GM19468 (cell line): ENCODE results near the gene MARCHF10.

Experiments
- ATAC-seq: cut with Tn5 transposase; IDR thresholded peaks from one replicate; pipeline ENCODE4 v1.9.1; 2021; ENCODE audit warnings: mild to moderate bottlenecking, moderate library complexity, moderate number of reproducible peaks; ENCODE audit not compliant: unreplicated experiment; ENCODE audit errors: extremely low read depth

MARCHF10 gene

GRCh38 chr17:62724398-62725146 is 83.5 kb downstream of the MARCHF10 start:
- peak; percentile 91 for ATAC-seq

GRCh38 chr17:62723842-62724241 is 84.3 kb downstream of the MARCHF10 start:
- no peak for ATAC-seq

DNA sequence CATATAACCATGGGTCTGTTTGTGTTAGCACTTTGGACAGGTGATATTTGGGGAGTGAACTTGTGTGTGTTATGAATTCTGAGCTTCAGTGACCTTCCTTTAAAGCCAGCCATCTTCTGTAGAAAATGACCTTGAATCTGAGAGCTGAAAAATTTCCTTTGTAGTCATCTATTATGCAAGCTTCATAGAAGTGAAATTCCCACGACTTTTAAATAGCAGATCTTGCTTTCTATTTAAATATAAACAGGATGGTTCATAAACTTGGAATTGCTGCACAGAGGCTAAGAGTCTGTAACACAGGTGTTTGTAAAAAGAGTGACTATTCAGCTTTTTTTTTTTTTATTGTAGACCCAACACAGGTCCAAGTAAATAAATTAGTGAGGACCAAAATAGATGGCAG is 85.5 kb downstream of the MARCHF10 start:
- no peak for ATAC-seq

GRCh38 chr17:62720126-62720850 is 87.8 kb downstream of the MARCHF10 start:
- no peak for ATAC-seq

- ATAC-seq = no peak
Observed at GRCh38 chr17:62719586-62719985, 88.5 kb downstream of the MARCHF10 start.

DNA sequence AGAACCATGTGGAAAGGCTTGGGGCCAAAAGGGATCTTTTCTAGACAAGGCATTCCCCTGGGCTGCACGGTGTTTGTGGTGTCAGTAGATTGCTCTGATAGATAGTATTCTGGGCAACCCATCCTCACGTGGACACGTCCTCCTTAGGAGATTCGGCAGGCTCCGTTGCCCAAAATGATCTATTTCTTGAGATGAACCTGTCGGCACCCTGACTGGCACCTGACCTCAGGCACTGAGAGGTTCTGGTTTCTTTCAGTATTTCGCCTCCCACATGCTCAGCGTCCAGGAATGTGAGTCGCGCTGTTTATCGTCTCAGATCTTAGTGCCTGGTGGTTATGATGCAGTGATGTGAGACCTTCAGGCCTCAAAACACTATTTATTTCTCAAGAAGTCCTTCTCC is 89.7 kb downstream of the MARCHF10 start:
- ATAC-seq = no peak

- ATAC-seq = no peak
Observed at GRCh38 chr17:62717889-62718288, 90.2 kb downstream of the MARCHF10 start.

- no peak for ATAC-seq
Observed at GRCh38 chr17:62717589-62717855, 90.6 kb downstream of the MARCHF10 start.

- no peak for ATAC-seq
Observed at GRCh38 chr17:62716834-62717588, 91.1 kb downstream of the MARCHF10 start.

DNA sequence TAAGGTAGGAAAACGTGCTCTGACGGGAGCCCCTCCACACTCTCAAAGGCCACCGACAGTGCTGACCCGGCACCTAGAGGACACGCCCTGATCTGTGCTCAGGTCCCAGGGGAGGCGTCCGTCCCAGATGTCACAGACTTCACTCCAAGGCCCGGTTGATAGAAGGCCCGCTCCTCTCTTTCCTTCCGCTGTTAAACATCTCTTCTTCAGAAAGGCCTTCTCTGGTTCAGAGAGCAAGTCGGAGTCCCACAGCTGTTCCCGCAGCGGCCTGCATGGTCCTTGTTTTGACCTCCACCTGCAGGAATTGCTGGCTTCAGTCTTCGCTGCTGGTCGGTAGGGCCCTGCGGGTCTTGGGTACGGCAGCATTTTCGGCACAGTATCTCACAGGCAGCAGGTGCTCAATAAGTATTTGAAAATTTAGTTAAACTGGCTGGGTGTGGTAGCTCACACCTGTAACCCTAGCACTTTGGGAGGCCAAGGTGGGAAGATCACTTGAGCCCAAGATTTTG is 92.2 kb downstream of the MARCHF10 start:
- no peak for ATAC-seq

- ATAC-seq = no peak
Observed at GRCh38 chr17:62714016-62714777, 93.9 kb downstream of the MARCHF10 start.

DNA sequence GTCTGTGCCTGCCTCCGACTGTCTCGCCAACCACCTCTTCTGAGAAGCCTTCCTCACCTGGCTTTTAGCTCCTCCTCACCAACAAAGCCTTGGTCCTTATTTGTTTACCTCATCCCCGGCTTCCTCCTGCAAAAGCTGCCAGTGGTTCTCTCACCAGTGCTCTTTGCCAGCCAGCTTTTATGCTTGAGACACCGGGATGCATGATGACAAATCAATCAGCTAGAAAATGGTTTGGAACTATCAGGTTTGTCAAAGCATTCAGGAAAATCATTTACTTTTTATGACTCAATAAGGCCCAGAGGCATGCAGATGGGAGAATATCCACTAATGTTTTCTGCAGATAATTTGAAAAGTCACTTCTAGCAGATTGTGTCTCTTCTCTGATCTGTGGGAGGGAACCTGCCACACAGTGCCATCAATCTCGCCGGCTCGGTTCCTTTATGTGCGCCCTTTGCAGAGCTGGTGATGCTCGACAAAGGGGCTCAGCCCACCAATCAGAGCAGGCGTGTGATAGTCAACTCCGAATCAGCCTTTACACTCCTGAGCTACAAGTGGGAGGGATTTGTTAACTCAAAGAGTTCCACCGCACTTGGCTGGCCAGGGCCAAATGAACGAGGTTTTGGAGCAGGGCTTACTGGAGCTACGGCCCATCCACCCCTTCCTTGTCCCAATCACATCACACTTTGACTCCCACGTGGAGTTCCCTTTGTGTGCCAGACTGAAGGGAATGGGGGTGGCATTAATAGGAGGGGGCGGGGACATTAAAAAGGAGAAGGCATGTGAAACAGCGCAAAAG is 94.8 kb downstream of the MARCHF10 start:
- ATAC-seq = no peak

- ATAC-seq = no peak
Observed at GRCh38 chr17:62712171-62712581, 95.9 kb downstream of the MARCHF10 start.

DNA sequence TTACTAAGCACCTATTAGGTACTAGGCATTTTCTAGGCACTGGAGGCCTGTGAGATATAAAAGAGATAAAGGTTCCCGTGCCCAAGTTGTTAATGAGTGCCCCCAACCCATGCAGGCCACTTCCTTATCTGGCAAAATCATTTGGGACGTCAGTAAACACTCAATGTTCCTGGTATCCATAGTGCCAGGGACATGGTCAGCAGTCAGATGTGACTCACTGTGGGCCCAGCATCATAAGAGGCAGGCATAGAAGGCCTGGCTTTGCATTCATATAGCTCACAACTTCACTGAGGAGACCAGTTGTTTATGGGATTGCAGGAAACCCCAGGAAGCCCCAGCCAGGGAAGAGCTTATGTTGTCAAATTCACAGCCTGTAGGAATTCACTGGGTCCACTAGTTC is 99.5 kb downstream of the MARCHF10 start:
- no peak for ATAC-seq

GRCh38 chr17:62707425-62707739 is 100.7 kb downstream of the MARCHF10 start:
- no peak for ATAC-seq

DNA sequence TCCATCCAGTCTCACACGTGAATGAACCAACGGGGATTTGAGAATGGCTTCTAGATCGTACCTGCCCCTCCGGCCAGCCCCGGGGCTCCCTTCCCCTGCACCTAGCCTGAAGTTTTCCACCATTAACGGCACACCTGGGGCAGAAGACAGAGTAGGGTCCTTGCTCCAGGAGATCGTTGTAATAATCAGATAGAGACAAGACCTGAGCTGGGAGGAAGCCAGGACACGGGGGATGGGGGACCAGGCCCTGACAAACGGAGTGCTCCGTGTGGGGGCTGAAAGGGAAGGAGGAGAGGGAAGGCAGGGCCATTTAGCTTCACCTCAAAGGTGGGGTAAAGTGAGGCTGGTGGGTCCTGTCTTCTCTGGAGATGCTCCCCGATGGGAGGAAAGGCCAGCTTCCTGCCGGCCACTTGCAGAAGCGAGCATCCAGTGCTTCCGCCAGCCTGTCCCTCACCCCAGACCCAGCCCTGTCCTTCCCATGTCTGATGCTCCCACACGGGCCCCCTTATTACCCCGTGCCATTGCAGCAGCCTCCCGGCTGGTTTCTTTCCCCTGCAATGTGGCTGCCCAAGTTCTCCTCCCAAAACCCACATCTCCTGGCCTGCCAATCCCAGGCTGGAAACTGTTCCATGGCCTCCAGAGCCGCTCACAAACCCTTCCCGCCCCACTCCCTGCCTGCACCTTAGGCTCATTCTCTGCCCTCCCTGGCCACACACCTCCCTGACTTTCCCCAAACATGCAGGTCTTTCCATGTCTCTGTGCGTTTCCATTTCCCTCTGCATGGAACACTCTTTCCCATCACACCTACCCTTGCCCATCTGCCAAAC is 101.3 kb downstream of the MARCHF10 start:
- no peak for ATAC-seq

GRCh38 chr17:62705778-62706597 is 102.1 kb downstream of the MARCHF10 start:
- ATAC-seq = no peak

GRCh38 chr17:62705156-62705777 is 102.8 kb downstream of the MARCHF10 start:
- ATAC-seq = no peak
